Measurements from ENCODE around the gene KLC1.
A peak's percentile ranks its signal among the peaks of the same experiment; 100 is the strongest.

Gene KLC1

DNA sequence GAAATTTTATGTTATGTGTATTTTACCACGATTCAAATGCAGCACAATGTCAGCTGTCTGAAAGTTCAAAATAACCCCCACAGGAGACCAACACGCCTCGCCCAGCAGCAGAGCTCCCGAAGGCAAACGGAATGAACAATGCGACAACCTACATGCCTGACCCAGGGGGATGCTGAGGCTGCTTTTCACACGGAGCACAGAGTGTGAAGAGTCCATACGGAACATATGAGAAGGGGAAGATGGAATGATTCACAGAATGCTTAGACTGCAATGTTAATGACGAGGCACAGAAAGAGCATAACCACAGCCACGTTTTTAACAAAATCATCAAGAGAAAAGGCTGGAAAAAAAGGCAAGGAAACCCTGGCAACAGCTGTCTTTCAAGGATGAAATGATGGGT lies 109.2 kb downstream of the KLC1 start:
- DNase-seq = no peak

GRCh38 chr14:103738701-103739451 lies 109.9 kb downstream of the KLC1 start:
- no peak for DNase-seq

- DNase-seq = no peak
These were observed 110.4 kb downstream of the KLC1 start for GRCh38 chr14:103739466-103739792.

- DNase-seq = no peak
These were observed 110.9 kb downstream of the KLC1 start for GRCh38 chr14:103739793-103740501.

GRCh38 chr14:103740991-103741689 lies 112.1 kb downstream of the KLC1 start:
- no peak for DNase-seq

- no peak for DNase-seq
These were observed 112.9 kb downstream of the KLC1 start for GRCh38 chr14:103741876-103742275.

- no peak for DNase-seq
These were observed 113.7 kb downstream of the KLC1 start for GRCh38 chr14:103742499-103743255.

DNA sequence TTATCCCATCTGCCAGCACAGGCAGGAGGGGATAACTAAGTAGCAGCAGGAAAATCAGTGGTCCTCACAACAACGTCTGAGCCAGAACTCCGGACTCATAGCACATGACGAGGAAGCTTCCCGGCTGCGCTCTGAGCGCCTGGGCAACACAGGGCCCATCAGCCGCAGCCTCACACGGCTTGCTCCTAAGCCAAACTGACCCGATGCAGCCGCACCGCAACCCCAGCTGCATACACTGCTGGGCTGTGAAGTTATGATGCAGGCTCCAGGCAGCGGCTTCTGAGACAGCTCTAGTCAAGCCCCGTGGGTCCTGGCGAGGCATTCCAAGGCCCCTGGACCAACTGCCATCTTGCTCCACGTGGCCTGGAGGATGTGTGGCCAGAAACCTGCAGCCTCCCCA lies 114.7 kb downstream of the KLC1 start:
- no peak for DNase-seq

DNA sequence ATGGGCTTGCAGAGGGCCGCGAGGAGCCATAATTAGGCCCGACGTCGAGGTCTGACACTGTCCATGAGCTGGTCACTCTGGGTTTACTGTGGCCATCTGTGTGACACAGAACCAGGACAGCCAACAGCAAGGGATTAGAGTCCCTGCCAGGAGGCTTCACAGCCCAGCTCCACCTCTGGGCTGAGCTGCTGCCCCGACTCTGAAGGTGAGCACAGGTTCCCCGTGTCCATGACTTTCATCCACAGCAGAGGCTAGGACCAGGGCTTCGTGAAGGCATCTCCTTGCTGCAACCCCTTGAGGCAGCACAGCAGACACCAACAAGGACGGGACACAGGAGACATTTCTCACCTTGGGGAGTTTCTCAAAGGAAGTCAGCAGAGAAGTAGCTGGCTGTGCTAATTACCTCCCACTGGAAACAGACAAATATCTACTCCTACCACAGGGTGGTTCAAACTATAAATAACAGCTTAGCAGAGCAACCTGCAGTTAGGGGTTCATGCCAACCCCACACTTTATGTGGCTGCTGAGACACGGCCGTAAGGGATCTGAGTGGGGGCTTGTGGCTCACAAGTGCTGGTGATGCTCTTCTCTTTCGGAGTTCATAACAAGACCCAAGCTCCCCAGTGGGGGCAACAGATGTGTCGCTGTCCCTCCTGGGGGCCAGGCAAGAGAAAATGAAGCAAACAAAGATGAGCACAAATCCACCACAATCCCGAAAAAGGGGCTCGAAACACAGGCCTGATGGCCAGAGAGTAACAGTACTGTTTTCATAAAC lies 115.8 kb downstream of the KLC1 start:
- no peak for DNase-seq

DNA sequence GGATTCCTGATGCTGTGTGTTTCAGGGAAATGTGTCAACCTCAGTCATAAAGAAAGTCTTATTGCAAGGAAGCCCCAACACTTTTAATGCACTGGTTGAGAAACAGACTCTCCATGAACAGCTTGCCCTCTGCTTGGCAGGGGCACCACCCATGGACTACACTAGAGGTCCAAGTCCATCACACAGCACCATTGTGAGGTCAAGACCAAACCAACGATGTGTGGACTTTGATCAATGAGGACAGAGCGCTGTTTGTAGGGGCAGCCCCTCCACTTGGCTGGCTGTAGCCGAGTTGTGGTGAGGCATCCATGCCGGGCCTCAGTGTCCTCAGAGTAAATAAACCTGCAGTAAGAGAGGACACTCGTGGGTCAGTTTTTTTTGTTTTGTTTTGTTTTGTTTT lies 116.4 kb downstream of the KLC1 start:
- DNase-seq = no peak

- no peak for DNase-seq
These were observed 117.7 kb downstream of the KLC1 start for GRCh38 chr14:103746701-103747100.

DNA sequence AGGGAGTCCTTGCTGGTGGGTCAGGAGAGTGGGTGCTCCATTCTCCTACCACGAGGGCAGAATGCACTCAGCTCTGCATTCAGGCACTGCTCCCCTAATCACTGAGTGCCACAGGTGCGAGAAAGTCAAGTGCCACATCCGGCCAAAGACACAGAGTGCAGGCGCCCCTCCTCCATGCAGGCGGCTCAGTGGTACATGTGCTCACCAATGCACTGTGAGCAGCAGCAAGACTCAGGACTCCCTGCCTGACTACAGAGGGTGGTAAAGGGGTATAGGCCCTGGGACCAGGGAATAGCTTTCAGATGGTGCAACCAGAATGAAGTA lies 119.5 kb downstream of the KLC1 start:
- DNase-seq = peak; percentile 44

DNA sequence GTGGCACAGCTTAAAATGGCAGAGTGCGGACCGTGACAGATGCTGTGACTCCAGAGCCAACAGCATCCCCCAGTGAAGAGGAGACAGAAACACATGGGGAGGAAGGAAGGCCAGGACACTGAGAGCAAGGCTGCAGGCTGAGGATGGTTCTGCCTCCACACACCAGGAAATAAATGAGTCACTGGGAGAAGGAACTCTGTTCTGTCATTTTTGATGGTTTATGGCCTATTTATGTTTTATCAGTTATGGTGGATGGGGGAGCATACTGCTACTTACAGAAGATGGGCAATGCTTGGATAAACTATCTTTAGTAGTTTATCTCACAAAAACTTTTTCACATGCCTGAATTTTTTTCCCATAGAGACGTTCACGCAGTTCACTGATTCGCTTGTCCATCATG lies 120.4 kb downstream of the KLC1 start:
- DNase-seq = no peak

DNA sequence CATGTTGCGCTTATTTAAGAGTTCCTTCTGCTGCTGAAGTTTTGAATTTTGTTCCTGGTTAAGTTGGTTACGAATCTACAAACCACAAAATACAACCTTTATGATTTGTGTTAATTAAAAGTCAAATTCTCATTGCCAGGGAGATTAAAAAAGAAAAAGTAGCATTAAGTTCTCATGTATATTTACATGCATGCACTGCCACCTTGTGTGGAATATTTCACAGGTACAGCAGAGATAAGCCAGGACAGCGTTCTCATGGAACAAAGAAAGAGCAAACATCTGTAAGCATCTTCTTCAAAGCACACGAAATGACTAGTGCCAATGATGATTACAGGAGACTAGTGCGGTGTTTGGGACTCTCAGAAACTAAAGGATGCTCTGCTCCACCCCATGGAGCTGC lies 120.8 kb downstream of the KLC1 start:
- no peak for DNase-seq

Data from CD4-positive, alpha-beta T cell treated with Interleukin-15 for 1 hour (primary cell).